ENCODE results near the gene RNASEH2B. TPM values are rescaled to one million over a fixed set of nuclear protein-coding genes. Genes with fewer than 3 reads are reported as not detected.

Gene RNASEH2B
- polyA plus RNA-seq, 1 donor, result 64.7 TPM

- DNase-seq, result no peak
Measured at GRCh38 chr13:50993934-50994333, 84.3 kb downstream of the RNASEH2B start.

- DNase-seq, result no peak
Measured at GRCh38 chr13:50994651-50995050, 85.1 kb downstream of the RNASEH2B start.

GRCh38 chr13:50995854-50996253 is 86.3 kb downstream of the RNASEH2B start:
- no peak for DNase-seq

- no peak for DNase-seq
Measured at GRCh38 chr13:50998326-50998725, 88.7 kb downstream of the RNASEH2B start.

- DNase-seq, result no peak
Measured at GRCh38 chr13:50999641-51000040, 90.0 kb downstream of the RNASEH2B start.

- no peak for DNase-seq
Measured at GRCh38 chr13:51000061-51000460, 90.5 kb downstream of the RNASEH2B start.

- DNase-seq, result no peak
Measured at GRCh38 chr13:51000571-51001260, 91.1 kb downstream of the RNASEH2B start.

GRCh38 chr13:51001335-51001734 is 91.7 kb downstream of the RNASEH2B start:
- DNase-seq, result no peak

- no peak for DNase-seq
Measured at GRCh38 chr13:51002736-51003135, 93.1 kb downstream of the RNASEH2B start.

GRCh38 chr13:51003642-51004041 is 94.1 kb downstream of the RNASEH2B start:
- DNase-seq, result no peak

- no peak for DNase-seq
Measured at GRCh38 chr13:51004111-51004865, 94.7 kb downstream of the RNASEH2B start.

GRCh38 chr13:51004918-51005460 is 95.4 kb downstream of the RNASEH2B start:
- DNase-seq, result no peak

- no peak for DNase-seq
Measured at GRCh38 chr13:51005566-51005965, 96.0 kb downstream of the RNASEH2B start.

Other genes with a start within 250 kb of the RNASEH2B start
- 1.4 TPM for gene DLEU7, start 66.1 kb upstream of the RNASEH2B start, polyA plus RNA-seq (ENCODE audit: insufficient read length)
- gene C13orf42, start 201.5 kb downstream of the RNASEH2B start, polyA plus RNA-seq (ENCODE audit: insufficient read length), result 0.57 TPM

Data from left kidney (tissue), 2 donors.